ENCODE measurements around the gene C20orf202.

Gene C20orf202

GRCh38 chr20:1185316-1185741, 17.9 kb upstream of the C20orf202 start:
- TF ChIP-seq, protein P1, sequence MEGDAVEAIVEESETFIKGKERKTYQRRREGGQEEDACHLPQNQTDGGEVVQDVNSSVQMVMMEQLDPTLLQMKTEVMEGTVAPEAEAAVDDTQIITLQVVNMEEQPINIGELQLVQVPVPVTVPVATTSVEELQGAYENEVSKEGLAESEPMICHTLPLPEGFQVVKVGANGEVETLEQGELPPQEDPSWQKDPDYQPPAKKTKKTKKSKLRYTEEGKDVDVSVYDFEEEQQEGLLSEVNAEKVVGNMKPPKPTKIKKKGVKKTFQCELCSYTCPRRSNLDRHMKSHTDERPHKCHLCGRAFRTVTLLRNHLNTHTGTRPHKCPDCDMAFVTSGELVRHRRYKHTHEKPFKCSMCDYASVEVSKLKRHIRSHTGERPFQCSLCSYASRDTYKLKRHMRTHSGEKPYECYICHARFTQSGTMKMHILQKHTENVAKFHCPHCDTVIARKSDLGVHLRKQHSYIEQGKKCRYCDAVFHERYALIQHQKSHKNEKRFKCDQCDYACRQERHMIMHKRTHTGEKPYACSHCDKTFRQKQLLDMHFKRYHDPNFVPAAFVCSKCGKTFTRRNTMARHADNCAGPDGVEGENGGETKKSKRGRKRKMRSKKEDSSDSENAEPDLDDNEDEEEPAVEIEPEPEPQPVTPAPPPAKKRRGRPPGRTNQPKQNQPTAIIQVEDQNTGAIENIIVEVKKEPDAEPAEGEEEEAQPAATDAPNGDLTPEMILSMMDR (IDR thresholded peaks at IDR 0.05; ENCODE audit: control insufficient read depth, insufficient read depth, low read depth, low read length, missing control alignments), result no peak
- H3K4me3 ChIP-seq (ENCODE audit: control insufficient read depth, low read depth, low read length), result peak overlapping the region; percentile 34
- DNase-seq (ENCODE audit: low read depth), result no peak

GRCh38 chr20:1185790-1186334, 17.4 kb upstream of the C20orf202 start:
- no peak for DNase-seq (ENCODE audit: low read depth)
- TF ChIP-seq, protein P1 (IDR thresholded peaks at IDR 0.05; ENCODE audit: control insufficient read depth, insufficient read depth, low read depth, low read length, missing control alignments), result peak; percentile 58
- peak overlapping the region; percentile 34 for H3K4me3 ChIP-seq (ENCODE audit: control insufficient read depth, low read depth, low read length)

GRCh38 chr20:1186367-1186991, 16.8 kb upstream of the C20orf202 start:
- no peak overlapping the region for H3K4me3 ChIP-seq (ENCODE audit: control insufficient read depth, low read depth, low read length)
- TF ChIP-seq, protein P1 (IDR thresholded peaks at IDR 0.05; ENCODE audit: control insufficient read depth, insufficient read depth, low read depth, low read length, missing control alignments), result no peak

DNA sequence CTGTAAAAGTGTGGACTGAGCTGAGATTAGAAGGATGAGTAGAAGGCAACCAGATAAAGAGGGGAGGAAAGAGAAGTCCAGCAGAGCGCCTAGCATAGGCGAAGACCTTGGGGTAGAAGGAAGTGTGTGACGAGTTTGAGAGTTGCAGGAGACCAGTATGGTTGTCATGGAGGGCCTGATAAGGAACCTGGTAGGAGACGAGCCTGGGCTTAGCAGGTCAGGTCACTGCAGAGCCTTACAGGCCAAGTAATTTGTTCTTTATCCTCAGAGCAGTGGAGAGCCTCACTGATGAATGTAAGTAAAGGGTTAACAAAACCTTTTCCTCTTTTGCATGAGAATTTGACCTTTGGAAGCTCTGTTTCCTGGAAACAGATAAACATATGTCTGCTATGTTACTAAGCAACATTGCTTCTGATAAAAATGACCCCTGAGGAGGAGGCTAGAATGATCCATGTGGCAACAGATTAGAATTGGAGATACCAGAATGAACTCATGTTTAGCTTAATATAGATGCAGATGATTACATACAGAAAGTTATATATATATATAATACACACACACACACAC, 15.6 kb upstream of the C20orf202 start:
- TF ChIP-seq, protein P1 (IDR thresholded peaks at IDR 0.05; ENCODE audit: control insufficient read depth, insufficient read depth, low read depth, low read length, missing control alignments), result no peak
- no peak for DNase-seq (ENCODE audit: low read depth)
- no peak overlapping the region for H3K4me3 ChIP-seq (ENCODE audit: control insufficient read depth, low read depth, low read length)

More at GRCh38 chr20:1186367-1186991, 16.8 kb upstream of the C20orf202 start:
- DNase-seq (ENCODE audit: low read depth), result no peak

DNA sequence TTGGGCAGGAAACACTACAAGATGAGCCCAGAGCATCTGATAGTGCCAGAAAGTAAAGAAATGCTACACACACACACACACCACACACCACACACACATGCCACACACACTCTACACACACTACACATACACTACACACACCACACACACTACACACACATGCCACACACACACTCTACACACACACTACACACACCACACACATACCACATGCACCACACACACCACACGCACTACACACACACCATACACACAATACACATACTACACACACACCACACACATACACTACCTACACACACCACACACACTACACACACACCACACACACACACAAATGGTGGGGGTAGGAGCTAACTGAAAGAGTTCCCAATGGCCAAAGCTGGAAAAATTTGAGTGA, 14.9 kb upstream of the C20orf202 start:
- no peak for DNase-seq (ENCODE audit: low read depth)
- H3K4me3 ChIP-seq (ENCODE audit: control insufficient read depth, low read depth, low read length), result no peak overlapping the region
- TF ChIP-seq, protein P1 (IDR thresholded peaks at IDR 0.05; ENCODE audit: control insufficient read depth, insufficient read depth, low read depth, low read length, missing control alignments), result no peak

DNA sequence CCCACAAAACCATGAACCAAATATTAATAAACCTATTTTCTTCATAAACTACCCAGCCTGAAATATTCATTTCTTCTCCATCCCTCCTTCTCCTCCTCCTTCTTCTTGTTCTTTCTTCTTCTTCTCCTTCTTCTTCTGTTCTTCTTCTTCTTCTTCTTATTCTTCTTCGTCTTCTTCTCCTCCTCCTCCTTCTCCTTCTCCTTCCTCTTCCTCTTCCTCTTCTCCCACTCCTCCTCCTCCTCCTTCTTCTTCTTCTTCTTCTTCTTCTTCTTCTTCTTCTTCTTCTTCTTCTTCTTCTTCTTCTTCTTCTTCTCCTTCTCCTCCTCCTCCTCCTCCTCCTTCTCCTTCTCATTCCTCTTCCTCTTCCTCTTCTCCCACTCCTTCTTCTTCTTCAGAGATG, 13.4 kb upstream of the C20orf202 start:
- no peak for DNase-seq (ENCODE audit: low read depth)
- TF ChIP-seq, protein P1 (IDR thresholded peaks at IDR 0.05; ENCODE audit: control insufficient read depth, insufficient read depth, low read depth, low read length, missing control alignments), result no peak
- H3K4me3 ChIP-seq (ENCODE audit: control insufficient read depth, low read depth, low read length), result no peak overlapping the region

All from AG09309 (cell line).